ENCODE measurements around the gene ST7.

- TF ChIP-seq POLR2AphosphoS5 (IDR thresholded peaks at IDR 0.05), result no peak
- TF ChIP-seq POLR2A (IDR thresholded peaks at IDR 0.05), result no peak
- no peak for TF ChIP-seq CTCF (IDR thresholded peaks at IDR 0.05)
- no peak for TF ChIP-seq EP300 (IDR thresholded peaks at IDR 0.05)
Observed at GRCh38 chr7:117216010-117216409, 262.7 kb downstream of the ST7 start.

Data from sigmoid colon (tissue), 4 donors.